AG08395 (cell line): ENCODE measurements around the gene ARID1B.

Source experiments
- DNase-seq: peaks from one replicate; pipeline ENCODE4 v3.0.0; 2012; ENCODE audit warnings: mixed read lengths, low spot score

Gene ARID1B

DNA sequence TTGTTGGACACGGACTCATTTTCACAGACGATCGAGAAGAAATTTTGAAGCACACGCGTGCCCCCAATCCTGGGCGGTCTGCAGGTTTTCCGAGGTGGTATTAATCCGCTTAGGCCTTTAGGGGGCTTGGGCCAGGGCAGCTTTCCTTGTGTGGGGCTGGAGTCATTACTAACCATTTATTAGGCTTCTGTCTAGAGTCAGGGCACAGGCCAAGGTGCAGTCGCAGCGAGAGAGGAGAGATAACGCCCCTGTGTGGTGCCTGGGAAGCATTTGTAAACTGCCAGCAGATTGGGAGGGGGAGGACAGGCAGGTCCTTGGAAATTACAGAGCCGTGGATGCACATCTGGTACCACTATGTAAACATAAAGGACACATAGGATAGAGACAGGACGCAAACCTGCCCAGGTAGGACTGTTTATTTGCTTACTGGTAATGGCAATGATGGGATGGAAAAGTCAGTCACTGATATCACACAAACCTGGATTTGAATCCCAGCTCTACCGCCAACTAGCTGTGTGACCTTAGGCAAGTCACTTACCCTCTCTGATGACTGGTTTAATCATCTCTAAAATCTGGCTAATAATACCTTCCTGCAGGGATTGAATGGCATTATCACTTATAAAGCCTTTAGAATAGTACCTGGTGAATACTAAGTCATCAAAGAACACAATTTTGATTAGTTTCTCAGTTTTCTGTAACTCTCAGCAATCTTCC is 469.8 kb downstream of the ARID1B start:
- no peak for DNase-seq

DNA sequence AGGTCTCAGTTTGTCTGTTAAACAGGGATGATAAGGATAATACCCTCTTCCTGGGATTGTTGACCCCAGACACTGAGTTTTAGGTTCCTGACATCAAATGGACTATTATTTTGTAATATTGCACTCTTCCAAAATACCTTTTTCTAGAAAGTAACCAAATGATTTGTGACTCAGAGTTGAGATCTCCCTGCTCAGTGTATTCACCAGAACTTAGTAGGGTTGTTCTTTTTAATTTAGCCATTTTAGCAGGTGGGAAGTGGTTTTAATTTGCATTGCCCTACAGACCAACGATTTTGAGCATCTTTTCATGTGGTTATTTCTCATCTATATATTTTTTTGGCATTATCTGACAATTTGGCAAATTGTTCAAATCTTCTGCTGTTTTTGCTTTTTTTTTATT is 471.1 kb downstream of the ARID1B start:
- no peak for DNase-seq

DNA sequence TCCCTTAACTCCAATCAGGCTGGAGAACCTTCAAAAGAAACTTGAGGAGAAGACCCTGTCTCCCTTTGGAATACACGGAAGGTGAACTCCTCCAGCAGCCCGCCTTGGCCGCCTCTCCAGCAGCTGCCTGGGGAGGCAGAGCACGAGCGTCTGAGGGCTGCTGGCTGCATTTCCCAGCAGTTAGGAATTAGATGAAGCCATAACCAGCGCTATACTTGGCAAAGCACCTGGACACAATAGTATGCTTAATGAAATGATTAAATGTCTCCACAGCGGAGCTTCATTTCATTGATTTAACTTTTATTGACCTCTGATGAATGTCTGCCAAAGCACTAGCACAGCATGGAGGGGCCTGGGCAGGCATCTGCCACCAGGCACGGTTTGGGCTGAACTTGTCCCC is 472.6 kb downstream of the ARID1B start:
- DNase-seq = no peak

DNA sequence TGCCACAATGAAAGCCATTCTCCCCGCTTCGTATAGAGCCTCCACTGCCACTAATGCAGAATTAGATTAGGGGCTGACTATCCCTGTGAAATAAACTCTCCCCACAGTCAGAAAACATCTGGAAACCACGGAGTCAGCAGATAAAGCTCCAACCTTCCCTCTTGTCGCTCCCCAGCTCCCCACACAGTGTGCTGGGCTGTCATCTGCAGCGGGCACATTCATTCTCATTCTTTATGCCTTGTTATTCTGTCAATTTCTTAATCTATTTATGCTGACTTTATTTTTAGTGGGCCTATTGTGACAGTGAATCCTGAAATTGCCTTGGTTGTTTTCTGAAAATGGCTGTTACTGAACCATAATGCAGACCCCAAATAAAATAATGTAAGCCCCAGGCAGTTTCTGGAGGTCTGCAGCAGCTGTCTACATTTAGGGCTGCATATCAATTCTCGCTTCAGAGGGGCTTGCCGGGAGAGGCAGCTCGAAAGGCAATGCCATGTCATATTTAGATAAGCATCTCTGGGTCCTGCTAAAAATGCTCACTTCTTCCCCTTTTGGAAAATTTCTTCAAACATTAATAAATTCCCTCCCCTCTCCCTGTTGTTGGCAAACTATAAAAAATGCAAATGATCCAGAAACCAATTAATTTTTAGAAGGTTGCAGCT is 474.5 kb downstream of the ARID1B start:
- no peak for DNase-seq

DNA sequence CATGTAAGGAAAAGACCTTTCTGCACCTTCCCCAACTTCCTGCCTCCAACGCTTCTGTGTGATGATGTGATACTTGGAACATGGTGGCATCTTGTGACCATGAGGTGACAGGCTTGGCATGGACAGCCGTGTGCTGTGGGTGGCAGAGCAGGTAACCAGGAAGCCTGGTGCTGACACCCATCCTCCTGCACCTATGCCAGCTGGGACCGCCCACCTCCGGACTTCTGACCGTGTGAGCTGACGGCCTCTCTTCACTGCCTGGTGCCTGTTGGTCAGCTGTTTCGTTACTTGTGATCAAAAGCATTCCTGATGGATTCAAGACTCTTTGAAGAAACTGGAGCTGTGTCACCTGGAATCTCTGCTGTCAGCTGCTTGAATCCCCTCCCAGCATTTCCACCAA is 475.8 kb downstream of the ARID1B start:
- no peak for DNase-seq

DNA sequence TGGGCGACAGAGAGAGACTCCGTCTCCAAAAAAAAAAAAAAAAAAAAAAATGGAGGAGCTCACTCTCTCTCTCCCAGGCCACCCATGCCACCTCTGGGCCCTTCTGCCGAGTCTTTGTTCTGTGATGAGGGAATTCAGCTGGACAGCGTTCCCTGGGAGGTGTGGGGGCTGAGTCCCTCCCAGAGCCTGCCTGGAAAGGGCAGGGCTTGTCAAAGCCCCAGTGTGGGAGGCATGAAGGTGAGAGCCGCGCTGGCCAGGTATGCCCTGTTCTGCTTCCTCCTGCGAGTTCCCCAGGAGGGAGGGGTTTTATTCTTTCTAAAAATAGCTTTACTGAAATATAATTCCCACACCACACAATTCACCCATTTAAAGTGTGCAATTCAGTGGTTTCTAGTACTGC is 476.5 kb downstream of the ARID1B start:
- DNase-seq = no peak

DNA sequence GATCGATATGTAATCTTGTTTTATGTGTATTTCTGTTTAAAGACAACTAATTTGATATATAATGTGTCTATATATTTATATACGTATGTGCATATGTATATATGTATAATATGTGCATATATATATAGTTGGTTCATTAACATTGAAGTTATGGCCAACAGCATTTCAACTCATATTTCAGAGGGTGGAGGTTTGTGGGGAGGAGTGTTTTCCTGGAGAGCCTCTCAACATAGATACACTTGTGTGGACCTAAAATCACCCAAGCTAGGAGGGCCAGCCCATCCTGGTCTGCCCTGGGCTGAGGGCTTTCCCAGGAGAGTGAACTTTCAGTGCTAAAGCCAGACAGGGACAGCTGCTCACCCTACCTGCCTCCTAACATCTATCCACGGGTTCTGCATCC is 477.4 kb downstream of the ARID1B start:
- no peak for DNase-seq

DNA sequence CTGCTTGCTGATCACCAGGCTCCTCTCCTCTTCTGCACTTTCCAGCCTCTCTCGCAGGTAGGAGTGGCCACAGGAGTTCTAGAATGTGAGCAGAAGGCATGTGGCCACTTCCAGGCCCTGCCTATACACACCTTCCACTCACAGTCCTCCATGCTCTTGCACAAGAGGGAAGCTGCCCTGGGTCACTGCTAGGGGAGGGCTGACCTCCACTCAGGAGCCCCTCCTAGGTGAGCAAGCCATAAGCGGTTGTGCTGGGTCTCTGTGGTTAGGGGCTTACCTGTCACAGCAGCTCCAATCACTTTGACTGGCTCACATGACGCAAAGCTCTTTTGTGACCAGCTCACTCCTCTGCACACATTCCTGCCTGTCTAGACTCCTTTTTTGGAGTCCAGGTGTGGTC is 477.9 kb downstream of the ARID1B start:
- no peak for DNase-seq

DNA sequence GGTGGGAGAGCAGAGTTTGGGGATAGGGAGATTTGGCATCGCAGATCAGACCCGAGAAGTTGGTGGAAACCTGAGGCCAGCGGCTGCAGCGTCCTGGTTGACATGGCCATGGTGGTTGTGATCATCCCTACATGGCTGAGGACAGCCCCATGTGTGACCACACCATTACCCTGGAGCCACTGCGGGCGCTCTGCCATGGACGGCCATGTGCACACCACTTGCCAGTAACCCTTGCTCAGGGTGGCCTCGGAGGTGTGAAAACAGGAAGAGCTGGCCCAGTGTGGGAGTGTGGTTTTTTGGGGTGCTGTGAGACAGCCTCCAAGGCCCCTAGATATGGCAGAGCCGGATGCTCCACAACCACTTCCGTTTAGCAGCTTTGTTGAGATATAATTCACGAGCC is 481.7 kb downstream of the ARID1B start:
- DNase-seq = no peak

DNA sequence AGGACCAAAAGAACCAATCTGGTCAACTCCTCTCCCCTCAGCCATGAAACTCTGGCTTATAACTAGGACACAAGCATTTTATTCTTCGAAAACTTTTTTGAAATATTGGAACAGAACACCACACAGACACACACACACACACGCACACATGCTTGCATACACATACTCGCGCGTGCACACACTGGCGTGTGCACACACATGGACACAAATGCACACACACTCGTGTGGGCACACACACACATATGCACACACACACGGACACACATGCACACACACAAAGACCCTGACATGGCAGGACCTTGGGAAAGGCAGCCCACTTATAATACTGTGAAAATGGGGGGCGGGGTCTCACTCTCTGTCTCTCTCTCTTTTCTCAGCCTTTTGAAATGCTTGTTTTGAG is 482.3 kb downstream of the ARID1B start:
- DNase-seq = no peak
